Measurements from ENCODE around the gene XK. TPM values are rescaled to one million over a fixed set of nuclear protein-coding genes. Genes with fewer than 3 reads are reported as not detected.

Gene XK
- total and polyA plus RNA-seq, 2 of the 4 experiments (the other 2 are of a cell fraction): under 0.01 to 0.02 TPM

DNA sequence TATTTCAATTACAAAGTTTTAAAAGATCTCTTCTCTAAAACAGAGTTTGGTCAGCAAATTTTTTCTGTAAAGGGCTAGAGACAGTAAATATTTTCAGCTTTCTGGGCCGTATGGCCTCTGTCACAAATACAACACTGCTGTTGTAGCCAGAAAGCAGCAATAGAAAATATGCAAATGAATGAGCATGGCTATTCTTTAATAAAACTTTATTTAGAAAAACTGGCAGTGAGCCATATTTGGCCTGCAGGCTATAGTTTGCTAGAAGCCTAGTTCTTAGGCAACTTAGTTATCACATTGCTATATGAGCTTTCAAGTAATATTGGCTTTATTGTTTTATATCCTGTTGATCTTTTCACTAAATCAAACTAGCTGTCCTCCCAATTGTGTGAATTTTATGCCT is 26.5 kb upstream of the XK start:
- no TSS peak for BruUV-seq (replicated peaks)
- no peaks in the 10 kb centered on the region for H3K79me1 ChIP-seq (ENCODE audit: low read depth in 1 of 2, low read length in 2 of 2)
- no peak overlapping the region for H4K5ac ChIP-seq (ENCODE audit: low read depth, low read length)
- no peak overlapping the region for H3K4ac ChIP-seq (ENCODE audit: low read depth, low read length)
- no peaks in the 10 kb centered on the region for H3K4me1 ChIP-seq (ENCODE audit: control insufficient read depth, insufficient read depth, low read length)
- H3K27ac ChIP-seq (ENCODE audit: insufficient read depth, low read length): no peak overlapping the region
- no peak overlapping the region for H3K23ac ChIP-seq (ENCODE audit: low read depth, low read length)
- H3K36me3 ChIP-seq (ENCODE audit: control insufficient read depth, insufficient read depth, low read length): no peaks in the 10 kb centered on the region
- dilution Hi-C loops (cut with HindIII; ENCODE audit: low sequenced_read_pairs, unreplicated experiment) (no loop called here), in situ Hi-C loops (cut with MboI; ENCODE audit: low sequenced_read_pairs) (no loop called here), intact Hi-C loops (cut with micrococcal nuclease) (loop anchor here (10.0 kb wide), 1 partner anchor 326 kb away; no protein-coding TSS in a partner anchor)
- TF ChIP-seq MAZ (IDR thresholded peaks at IDR 0.05; ENCODE audit: borderline replicate concordance, low read depth, low read length) (no peak), RCOR1 (IDR thresholded peaks at IDR 0.05; ENCODE audit: insufficient replicate concordance, low read length) (no peak), CHD1 (IDR thresholded peaks at IDR 0.05; ENCODE audit: low read depth, low read length) (no peak), NFE2L2 (IDR thresholded peaks at IDR 0.05; ENCODE audit: low read depth, low read length) (no peak), RAD21 (IDR thresholded peaks at IDR 0.05; ENCODE audit: low read length) (no peak), POLR2A (IDR thresholded peaks at IDR 0.05; ENCODE audit: low read depth, low read length) (no peak), CEBPB (IDR thresholded peaks at IDR 0.05; ENCODE audit: low read depth, low read length) (no peak), SMC3 (IDR thresholded peaks at IDR 0.05; ENCODE audit: low read depth, low read length) (no peak), RFX5 (IDR thresholded peaks at IDR 0.05; ENCODE audit: low read depth, low read length) (no peak), BHLHE40 (IDR thresholded peaks at IDR 0.05; ENCODE audit: low read depth, low read length) (no peak), MAFK (IDR thresholded peaks at IDR 0.05; ENCODE audit: low read depth, low read length) (no peak), MXI1 (IDR thresholded peaks at IDR 0.05; ENCODE audit: borderline replicate concordance, low read depth, low read length) (no peak), FOS (IDR thresholded peaks at IDR 0.05; ENCODE audit: low read depth, low read length) (no peak)
- TF ChIP-seq, protein P1, sequence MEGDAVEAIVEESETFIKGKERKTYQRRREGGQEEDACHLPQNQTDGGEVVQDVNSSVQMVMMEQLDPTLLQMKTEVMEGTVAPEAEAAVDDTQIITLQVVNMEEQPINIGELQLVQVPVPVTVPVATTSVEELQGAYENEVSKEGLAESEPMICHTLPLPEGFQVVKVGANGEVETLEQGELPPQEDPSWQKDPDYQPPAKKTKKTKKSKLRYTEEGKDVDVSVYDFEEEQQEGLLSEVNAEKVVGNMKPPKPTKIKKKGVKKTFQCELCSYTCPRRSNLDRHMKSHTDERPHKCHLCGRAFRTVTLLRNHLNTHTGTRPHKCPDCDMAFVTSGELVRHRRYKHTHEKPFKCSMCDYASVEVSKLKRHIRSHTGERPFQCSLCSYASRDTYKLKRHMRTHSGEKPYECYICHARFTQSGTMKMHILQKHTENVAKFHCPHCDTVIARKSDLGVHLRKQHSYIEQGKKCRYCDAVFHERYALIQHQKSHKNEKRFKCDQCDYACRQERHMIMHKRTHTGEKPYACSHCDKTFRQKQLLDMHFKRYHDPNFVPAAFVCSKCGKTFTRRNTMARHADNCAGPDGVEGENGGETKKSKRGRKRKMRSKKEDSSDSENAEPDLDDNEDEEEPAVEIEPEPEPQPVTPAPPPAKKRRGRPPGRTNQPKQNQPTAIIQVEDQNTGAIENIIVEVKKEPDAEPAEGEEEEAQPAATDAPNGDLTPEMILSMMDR (conservative IDR thresholded peaks at IDR 0.05; ENCODE audit: low read depth, low read length): no peak
- TF ChIP-seq, protein P2, sequence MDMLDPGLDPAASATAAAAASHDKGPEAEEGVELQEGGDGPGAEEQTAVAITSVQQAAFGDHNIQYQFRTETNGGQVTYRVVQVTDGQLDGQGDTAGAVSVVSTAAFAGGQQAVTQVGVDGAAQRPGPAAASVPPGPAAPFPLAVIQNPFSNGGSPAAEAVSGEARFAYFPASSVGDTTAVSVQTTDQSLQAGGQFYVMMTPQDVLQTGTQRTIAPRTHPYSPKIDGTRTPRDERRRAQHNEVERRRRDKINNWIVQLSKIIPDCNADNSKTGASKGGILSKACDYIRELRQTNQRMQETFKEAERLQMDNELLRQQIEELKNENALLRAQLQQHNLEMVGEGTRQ (IDR thresholded peaks at IDR 0.05; ENCODE audit: low read depth, low read length): no peak
- TF ChIP-seq, protein P3, sequence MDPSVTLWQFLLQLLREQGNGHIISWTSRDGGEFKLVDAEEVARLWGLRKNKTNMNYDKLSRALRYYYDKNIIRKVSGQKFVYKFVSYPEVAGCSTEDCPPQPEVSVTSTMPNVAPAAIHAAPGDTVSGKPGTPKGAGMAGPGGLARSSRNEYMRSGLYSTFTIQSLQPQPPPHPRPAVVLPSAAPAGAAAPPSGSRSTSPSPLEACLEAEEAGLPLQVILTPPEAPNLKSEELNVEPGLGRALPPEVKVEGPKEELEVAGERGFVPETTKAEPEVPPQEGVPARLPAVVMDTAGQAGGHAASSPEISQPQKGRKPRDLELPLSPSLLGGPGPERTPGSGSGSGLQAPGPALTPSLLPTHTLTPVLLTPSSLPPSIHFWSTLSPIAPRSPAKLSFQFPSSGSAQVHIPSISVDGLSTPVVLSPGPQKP (IDR thresholded peaks at IDR 0.05; ENCODE audit: borderline replicate concordance, low read depth, low read length): no peak
- no peak overlapping the region for H2AK5ac ChIP-seq (ENCODE audit: low read depth, low read length)
- no peaks in the 10 kb centered on the region for H3K9me1 ChIP-seq (ENCODE audit: insufficient read depth, low read length)
- no peak overlapping the region for H2AFZ ChIP-seq (replicated peaks; ENCODE audit: low read length, poor library complexity)
- H3K9ac ChIP-seq (ENCODE audit: low read depth, low read length): no peak overlapping the region
- H4K8ac ChIP-seq (ENCODE audit: low read depth in 2 of 2, low read length in 2 of 2): no peak overlapping the region
- H3K4me2 ChIP-seq (ENCODE audit: low read depth, low read length): no peak overlapping the region
- no peaks in the 10 kb centered on the region for H4K20me1 ChIP-seq (ENCODE audit: insufficient read depth, low read length)
- H3K14ac ChIP-seq (replicated peaks; ENCODE audit: low read depth, low read length): no peak overlapping the region
- DNase-seq: no peak
- H3K18ac ChIP-seq (ENCODE audit: low read depth, low read length): no peak overlapping the region
- H2BK20ac ChIP-seq (ENCODE audit: low read depth, low read length): no peak overlapping the region
- no peak overlapping the region for H2BK15ac ChIP-seq (ENCODE audit: low read depth, low read length)
- ATAC-seq (ENCODE audit: low read depth): no peak
- no peak overlapping the region for H4K91ac ChIP-seq (ENCODE audit: insufficient read depth, low read depth, low read length)
- ChIA-PET CTCF (no interaction called here), POLR2A (ENCODE audit: unreplicated experiment) (no interaction called here)
- H2AK9ac ChIP-seq (replicated peaks; ENCODE audit: low read depth, low read length, poor library complexity): no peak overlapping the region
- no CpG with 5 or more reads among the region's 1 CpG for WGBS, 2 experiments (ENCODE audit: extremely low coverage in 2 of 2, insufficient read length in 1 of 2)
- H2BK120ac ChIP-seq (ENCODE audit: low read depth, low read length): no peak overlapping the region
- H3K9me3 ChIP-seq (ENCODE audit: control insufficient read depth, insufficient read depth, low read length): no peaks in the 10 kb centered on the region
- H3K27me3 ChIP-seq (ENCODE audit: control insufficient read depth, insufficient read depth, low read length): peaks cover 4% of the 10 kb centered on the region
- no peak overlapping the region for H3K4me3 ChIP-seq (ENCODE audit: insufficient read depth, low read depth, low read length)
- H3K56ac ChIP-seq (ENCODE audit: extremely low read depth, insufficient read depth, low read length): no peak overlapping the region
- no peak overlapping the region for H2BK5ac ChIP-seq (ENCODE audit: low read depth, low read length, poor library complexity, severe bottlenecking)
